Measurements from ENCODE around the gene TEDDM1. TPM values are rescaled to one million over a fixed set of nuclear protein-coding genes. Genes with fewer than 3 reads are reported as not detected.

Gene TEDDM1
- total and polyA plus RNA-seq, 10 of the 15 experiments (the other 5 are each of a cell fraction or from before 2014, with no cell fraction given) = 0.11 TPM; not detected in 9

DNA sequence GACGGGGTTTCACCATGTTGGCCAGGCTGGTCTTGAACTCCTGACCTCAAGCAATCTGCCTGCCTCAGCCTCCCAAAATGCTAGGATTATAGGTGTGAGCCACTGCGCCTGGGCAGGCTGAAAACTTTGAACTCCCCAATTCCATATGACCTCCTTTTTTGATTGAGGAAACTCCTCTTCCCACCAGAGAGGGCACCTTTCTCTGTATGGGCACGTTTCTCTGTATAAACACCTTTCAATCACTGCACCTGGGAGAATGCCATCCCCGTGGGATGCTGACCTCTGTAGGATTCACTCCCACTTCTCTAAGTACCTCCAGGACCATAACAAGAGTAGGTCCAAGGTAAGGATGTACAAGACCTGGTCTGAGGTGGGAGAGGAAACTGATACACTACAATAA is 9.7 kb upstream of the TEDDM1 start:
- DNase-seq (ENCODE audit: low read depth, low spot score) = no peak
- RAD21 ChIA-PET (ENCODE audit: unreplicated experiment) = no interaction called here
- Histone ChIP-seq H3K27me3 (replicated peaks in 1 of 2; ENCODE audit: control insufficient read depth in 2 of 2, insufficient read depth in 2 of 2, low read length in 1 of 2) (no peaks in the 10 kb centered on the region), H4K20me1 (ENCODE audit: control insufficient read depth, insufficient read depth) (no peaks in the 10 kb centered on the region), H2AFZ (ENCODE audit: control insufficient read depth, low read depth, low read length) (no peak overlapping the region), H3K9me3 (replicated peaks; ENCODE audit: control insufficient read depth, insufficient read depth, low read length) (no peaks in the 10 kb centered on the region; the same call in 2 of the 3 replicates), H3K4me3 (no peak overlapping the region), H3K4me2 (ENCODE audit: control insufficient read depth, insufficient read depth) (no peak overlapping the region), H3K4me1 (ENCODE audit: control insufficient read depth, insufficient read depth, low read length) (no peaks in the 10 kb centered on the region), H3K27ac (ENCODE audit: control insufficient read depth, insufficient read depth) (no peak overlapping the region), H3K36me3 (ENCODE audit: control insufficient read depth in 2 of 2, insufficient read depth in 2 of 2, low read length in 1 of 2) (no peaks in the 10 kb centered on the region), H3K9ac (ENCODE audit: control insufficient read depth, insufficient read depth, low read length) (no peak overlapping the region), H3K79me2 (ENCODE audit: control insufficient read depth, insufficient read depth, low read length) (no peaks in the 10 kb centered on the region)
- SMC1A ChIA-PET (ENCODE audit: uncharacterized antibody, unreplicated experiment) = interaction anchor here (0.6 kb wide), 1 partner anchor 88 kb away, joined by 3 read pairs; no protein-coding TSS in a partner anchor
- no peak for FAIRE-seq
- 66% methylated on average over 4 of the region's 4 CpGs for WGBS (ENCODE audit: insufficient coverage, insufficient replicate concordance, low lambda C conversion rate, missing lambda C conversion rate)
- intact Hi-C loops (cut with micrococcal nuclease; ENCODE audit: unreplicated experiment) (no loop called here), in situ Hi-C loops (cut with MboI) (no loop called here)
- ATAC-seq = no peak
- no TSS peak for BruUV-seq (replicated peaks)
- TF ChIP-seq JUND (IDR thresholded peaks at IDR 0.05; ENCODE audit: low read depth, low read length) = no peak
- TF ChIP-seq, protein P1, sequence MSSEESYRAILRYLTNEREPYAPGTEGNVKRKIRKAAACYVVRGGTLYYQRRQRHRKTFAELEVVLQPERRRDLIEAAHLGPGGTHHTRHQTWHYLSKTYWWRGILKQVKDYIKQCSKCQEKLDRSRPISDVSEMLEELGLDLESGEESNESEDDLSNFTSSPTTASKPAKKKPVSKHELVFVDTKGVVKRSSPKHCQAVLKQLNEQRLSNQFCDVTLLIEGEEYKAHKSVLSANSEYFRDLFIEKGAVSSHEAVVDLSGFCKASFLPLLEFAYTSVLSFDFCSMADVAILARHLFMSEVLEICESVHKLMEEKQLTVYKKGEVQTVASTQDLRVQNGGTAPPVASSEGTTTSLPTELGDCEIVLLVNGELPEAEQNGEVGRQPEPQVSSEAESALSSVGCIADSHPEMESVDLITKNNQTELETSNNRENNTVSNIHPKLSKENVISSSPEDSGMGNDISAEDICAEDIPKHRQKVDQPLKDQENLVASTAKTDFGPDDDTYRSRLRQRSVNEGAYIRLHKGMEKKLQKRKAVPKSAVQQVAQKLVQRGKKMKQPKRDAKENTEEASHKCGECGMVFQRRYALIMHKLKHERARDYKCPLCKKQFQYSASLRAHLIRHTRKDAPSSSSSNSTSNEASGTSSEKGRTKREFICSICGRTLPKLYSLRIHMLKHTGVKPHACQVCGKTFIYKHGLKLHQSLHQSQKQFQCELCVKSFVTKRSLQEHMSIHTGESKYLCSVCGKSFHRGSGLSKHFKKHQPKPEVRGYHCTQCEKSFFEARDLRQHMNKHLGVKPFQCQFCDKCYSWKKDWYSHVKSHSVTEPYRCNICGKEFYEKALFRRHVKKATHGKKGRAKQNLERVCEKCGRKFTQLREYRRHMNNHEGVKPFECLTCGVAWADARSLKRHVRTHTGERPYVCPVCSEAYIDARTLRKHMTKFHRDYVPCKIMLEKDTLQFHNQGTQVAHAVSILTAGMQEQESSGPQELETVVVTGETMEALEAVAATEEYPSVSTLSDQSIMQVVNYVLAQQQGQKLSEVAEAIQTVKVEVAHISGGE (CRISPR knock-in tag; IDR thresholded peaks at IDR 0.05) = no peak
- no peak for TF ChIP-seq BCL11A (IDR thresholded peaks at IDR 0.05; ENCODE audit: low read depth, low read length)
- TF ChIP-seq, protein P2, sequence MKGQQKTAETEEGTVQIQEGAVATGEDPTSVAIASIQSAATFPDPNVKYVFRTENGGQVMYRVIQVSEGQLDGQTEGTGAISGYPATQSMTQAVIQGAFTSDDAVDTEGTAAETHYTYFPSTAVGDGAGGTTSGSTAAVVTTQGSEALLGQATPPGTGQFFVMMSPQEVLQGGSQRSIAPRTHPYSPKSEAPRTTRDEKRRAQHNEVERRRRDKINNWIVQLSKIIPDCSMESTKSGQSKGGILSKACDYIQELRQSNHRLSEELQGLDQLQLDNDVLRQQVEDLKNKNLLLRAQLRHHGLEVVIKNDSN (IDR thresholded peaks at IDR 0.05; ENCODE audit: borderline replicate concordance, extremely low read length, insufficient read depth, low read depth, low read length) = no peak
- TF ChIP-seq NFYA (IDR thresholded peaks at IDR 0.05; ENCODE audit: borderline replicate concordance, low read depth, low read length) = no peak
- TF ChIP-seq ZNF384 (IDR thresholded peaks at IDR 0.05; ENCODE audit: borderline replicate concordance, low read depth, low read length) = no peak
- TF ChIP-seq SIX5 (IDR thresholded peaks at IDR 0.05; ENCODE audit: low read depth, low read length, severe bottlenecking) = no peak
- TF ChIP-seq BRCA1 (IDR thresholded peaks at IDR 0.05; ENCODE audit: low read depth, low read length) = no peak
- no peak for TF ChIP-seq MTA2 (IDR thresholded peaks at IDR 0.05; ENCODE audit: low read depth)
- no peak for TF ChIP-seq IRF4 (IDR thresholded peaks at IDR 0.05; ENCODE audit: low read depth, low read length)
- no peak for TF ChIP-seq TBL1XR1 (IDR thresholded peaks at IDR 0.05; ENCODE audit: low read depth, low read length)
- no peak for TF ChIP-seq KAT2A (conservative IDR thresholded peaks at IDR 0.05; ENCODE audit: control insufficient read depth, low read depth, low read length)
- POLR2A ChIA-PET = no interaction called here
- CTCF ChIA-PET = interaction anchor here (1.0 to 1.1 kb wide), 2 partner anchors 12 to 14 kb away, joined by 3 read pairs; no protein-coding TSS in a partner anchor
